Gastroesophageal sphincter (tissue), 3 donors: ENCODE results near the gene MPC1.

Source experiments
- POLR2AphosphoS5 ChIP-seq: sonication (generic); formaldehyde crosslinking; IDR thresholded peaks from one replicate; pipeline ENCODE4 v1.6.1; 2017; ENCODE audit warnings: antibody characterized with exemption
- TF ChIP-seq, protein P1 (sequence below), 4 experiments: fragments of 200-600 bp in 2 of 4; fragments of 450-650 bp in 2 of 4; sonication (generic) in 1 of 4; IDR thresholded peaks; one replicate each; pipeline ENCODE4 v1.5.1; 2017 to 2019; ENCODE audit warnings: antibody characterized with exemption in 4 of 4, mild to moderate bottlenecking in 2 of 4, moderate library complexity in 2 of 4

DNA sequence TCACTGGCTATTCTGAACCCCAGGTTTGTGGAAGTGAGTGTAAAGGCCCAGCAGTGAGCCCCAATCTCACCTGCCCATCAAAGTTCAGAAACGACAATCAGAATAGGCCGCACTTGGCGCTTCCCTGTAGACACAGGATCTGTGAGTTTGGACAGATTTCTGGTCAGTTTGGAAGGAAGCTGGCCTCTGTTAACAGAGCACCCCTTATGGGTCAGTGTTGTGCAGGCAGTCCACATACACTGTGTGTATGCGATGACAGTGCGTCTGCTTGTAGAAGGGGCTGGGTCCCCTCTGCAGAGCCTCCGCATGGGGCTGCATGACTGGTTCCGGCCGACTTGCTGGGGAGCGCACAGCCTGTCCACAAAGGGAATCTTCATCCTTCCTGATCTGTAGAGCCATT is 3.4 kb upstream of the MPC1 start:
- no peak for TF ChIP-seq POLR2AphosphoS5
- TF ChIP-seq, protein P1, sequence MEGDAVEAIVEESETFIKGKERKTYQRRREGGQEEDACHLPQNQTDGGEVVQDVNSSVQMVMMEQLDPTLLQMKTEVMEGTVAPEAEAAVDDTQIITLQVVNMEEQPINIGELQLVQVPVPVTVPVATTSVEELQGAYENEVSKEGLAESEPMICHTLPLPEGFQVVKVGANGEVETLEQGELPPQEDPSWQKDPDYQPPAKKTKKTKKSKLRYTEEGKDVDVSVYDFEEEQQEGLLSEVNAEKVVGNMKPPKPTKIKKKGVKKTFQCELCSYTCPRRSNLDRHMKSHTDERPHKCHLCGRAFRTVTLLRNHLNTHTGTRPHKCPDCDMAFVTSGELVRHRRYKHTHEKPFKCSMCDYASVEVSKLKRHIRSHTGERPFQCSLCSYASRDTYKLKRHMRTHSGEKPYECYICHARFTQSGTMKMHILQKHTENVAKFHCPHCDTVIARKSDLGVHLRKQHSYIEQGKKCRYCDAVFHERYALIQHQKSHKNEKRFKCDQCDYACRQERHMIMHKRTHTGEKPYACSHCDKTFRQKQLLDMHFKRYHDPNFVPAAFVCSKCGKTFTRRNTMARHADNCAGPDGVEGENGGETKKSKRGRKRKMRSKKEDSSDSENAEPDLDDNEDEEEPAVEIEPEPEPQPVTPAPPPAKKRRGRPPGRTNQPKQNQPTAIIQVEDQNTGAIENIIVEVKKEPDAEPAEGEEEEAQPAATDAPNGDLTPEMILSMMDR (IDR thresholded peaks at IDR 0.05): no peak
